ENCODE results near the gene STARD9. TPM values are rescaled to one million over a fixed set of nuclear protein-coding genes. Genes with fewer than 3 reads are reported as not detected.

The STARD9 gene
- 13.6 to 15.5 TPM (median 14.9 TPM) in 3 replicates for total RNA-seq
- long read RNA-seq, partial matches to known transcripts, result 1 of 1 reads
- long read RNA-seq, other reads (novel, unspliced or antisense), result 0 of 1 reads

DNA sequence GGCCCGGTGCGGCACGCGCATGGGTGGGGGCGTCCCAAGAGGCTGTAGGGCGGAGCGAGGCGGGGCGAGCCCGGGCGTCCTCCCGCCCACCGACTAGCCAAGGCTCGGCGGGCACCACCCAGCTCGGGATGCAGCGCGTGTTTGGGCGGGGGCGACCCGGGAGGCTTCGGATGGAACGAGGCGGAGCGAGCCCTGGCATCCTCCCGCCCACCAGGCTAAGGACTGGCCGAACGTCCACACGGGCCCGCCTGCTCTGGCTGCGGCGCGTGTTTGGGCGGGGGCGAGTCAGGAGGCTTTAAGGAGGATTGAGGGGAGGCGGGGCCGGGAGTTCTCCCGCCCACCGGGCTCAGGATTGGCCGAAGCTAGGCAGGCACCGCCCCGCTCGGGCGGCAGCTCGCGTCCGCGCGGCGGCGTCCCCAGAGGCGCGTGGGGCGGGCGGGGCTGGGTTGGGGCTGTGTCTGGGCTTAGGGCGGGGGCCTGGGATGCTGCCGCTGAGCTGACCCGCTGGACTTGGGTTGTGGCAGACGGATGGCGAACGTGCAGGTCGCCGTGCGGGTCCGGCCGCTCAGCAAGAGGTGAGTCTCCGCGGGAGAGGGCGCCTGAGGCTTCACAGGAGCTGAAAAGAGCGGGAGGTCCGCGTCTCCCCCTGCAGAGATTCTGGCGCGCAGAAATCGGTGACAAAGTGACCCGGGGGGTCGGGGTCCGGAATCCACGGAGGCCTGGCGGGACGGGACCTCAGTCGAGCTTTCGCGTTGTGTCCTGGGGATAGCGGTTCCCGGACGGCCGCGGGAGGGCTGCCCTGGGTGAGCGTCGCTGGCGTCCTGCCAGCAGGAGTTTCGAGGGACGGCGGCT, at the start of gene STARD9:
STARD9 (plus strand) TSS at position 419 of the 852 bp plus-strand sequence; CDS start at position 529, 110 bp downstream.
- Mint-ChIP-seq H3K36me3 (ENCODE audit: low read depth) (no peaks in the 10 kb centered on the region), H3K4me3 (ENCODE audit: unreplicated experiment) (peak within 1 kb of the TSS; percentile 97), H3K9me3 (ENCODE audit: low read depth) (no peaks in the 10 kb centered on the region), H3K27me3 (ENCODE audit: low read depth) (no peaks in the 10 kb centered on the region), H3K4me1 (ENCODE audit: low read depth) (peaks cover 44% of the 10 kb centered on the region), H3K27ac (ENCODE audit: unreplicated experiment) (peak within 1 kb of the TSS; percentile 91)
- TF ChIP-seq, protein P1, sequence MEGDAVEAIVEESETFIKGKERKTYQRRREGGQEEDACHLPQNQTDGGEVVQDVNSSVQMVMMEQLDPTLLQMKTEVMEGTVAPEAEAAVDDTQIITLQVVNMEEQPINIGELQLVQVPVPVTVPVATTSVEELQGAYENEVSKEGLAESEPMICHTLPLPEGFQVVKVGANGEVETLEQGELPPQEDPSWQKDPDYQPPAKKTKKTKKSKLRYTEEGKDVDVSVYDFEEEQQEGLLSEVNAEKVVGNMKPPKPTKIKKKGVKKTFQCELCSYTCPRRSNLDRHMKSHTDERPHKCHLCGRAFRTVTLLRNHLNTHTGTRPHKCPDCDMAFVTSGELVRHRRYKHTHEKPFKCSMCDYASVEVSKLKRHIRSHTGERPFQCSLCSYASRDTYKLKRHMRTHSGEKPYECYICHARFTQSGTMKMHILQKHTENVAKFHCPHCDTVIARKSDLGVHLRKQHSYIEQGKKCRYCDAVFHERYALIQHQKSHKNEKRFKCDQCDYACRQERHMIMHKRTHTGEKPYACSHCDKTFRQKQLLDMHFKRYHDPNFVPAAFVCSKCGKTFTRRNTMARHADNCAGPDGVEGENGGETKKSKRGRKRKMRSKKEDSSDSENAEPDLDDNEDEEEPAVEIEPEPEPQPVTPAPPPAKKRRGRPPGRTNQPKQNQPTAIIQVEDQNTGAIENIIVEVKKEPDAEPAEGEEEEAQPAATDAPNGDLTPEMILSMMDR (IDR thresholded peaks at IDR 0.05), result peak; percentile 33
- peak; percentile 100 for DNase-seq (ENCODE audit: low spot score)

DNA sequence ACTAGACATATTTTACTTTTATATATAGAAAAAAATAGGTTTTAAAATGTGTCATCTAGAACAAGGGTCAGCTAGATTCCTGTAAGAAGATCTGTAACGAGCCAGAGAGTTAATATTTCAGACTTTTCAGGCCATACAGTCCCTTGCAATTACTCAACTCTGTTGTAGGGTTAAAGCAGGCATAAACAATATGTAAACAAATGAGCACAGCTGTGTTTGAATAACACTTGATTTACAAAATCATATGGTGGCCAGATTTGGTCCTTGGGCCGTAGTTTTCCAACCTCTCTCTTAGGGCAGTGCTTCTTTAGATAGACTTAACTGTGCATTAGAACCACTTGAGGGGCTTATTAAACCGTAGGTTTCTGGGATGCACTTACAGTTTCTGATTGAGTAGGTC, 46.4 kb upstream of the STARD9 start:
- TF ChIP-seq, protein P1 (IDR thresholded peaks at IDR 0.05), result no peak
- Mint-ChIP-seq H3K27me3 (ENCODE audit: low read depth) (no peaks in the 10 kb centered on the region), H3K9me3 (ENCODE audit: low read depth) (no peaks in the 10 kb centered on the region), H3K4me3 (ENCODE audit: unreplicated experiment) (no peak overlapping the region), H3K36me3 (ENCODE audit: low read depth) (peaks cover 27% of the 10 kb centered on the region), H3K4me1 (ENCODE audit: low read depth) (no peaks in the 10 kb centered on the region), H3K27ac (ENCODE audit: unreplicated experiment) (no peak overlapping the region)
- no peak for DNase-seq (ENCODE audit: low spot score)

DNA sequence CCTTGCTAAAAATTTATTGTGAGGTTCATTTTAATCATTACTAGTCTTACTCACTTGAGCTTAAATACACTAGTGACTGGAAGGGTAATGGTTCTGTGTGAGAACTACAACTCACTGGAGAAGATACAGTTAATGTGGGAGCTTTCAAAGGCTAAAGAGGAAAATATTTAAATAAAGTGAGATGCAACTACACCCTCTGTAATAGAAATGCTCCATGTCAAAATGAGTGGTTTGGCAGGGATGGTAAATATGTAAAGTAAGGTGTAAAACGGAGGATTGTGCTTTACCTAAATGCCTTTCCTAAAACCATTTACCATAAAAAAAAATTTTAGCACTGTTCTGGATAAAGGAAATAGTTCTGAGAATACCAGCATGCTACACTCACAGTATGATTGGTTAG, 42.2 kb upstream of the STARD9 start:
- no peaks in the 10 kb centered on the region for H3K4me1 Mint-ChIP-seq (ENCODE audit: low read depth)
- DNase-seq (ENCODE audit: low spot score), result no peak
- TF ChIP-seq, protein P1 (IDR thresholded peaks at IDR 0.05), result no peak
- no peak overlapping the region for H3K4me3 Mint-ChIP-seq (ENCODE audit: unreplicated experiment)
- H3K9me3 Mint-ChIP-seq (ENCODE audit: low read depth), result no peaks in the 10 kb centered on the region
- H3K27me3 Mint-ChIP-seq (ENCODE audit: low read depth), result no peaks in the 10 kb centered on the region
- no peak overlapping the region for H3K27ac Mint-ChIP-seq (ENCODE audit: unreplicated experiment)
- peaks cover 28% of the 10 kb centered on the region for H3K36me3 Mint-ChIP-seq (ENCODE audit: low read depth)

DNA sequence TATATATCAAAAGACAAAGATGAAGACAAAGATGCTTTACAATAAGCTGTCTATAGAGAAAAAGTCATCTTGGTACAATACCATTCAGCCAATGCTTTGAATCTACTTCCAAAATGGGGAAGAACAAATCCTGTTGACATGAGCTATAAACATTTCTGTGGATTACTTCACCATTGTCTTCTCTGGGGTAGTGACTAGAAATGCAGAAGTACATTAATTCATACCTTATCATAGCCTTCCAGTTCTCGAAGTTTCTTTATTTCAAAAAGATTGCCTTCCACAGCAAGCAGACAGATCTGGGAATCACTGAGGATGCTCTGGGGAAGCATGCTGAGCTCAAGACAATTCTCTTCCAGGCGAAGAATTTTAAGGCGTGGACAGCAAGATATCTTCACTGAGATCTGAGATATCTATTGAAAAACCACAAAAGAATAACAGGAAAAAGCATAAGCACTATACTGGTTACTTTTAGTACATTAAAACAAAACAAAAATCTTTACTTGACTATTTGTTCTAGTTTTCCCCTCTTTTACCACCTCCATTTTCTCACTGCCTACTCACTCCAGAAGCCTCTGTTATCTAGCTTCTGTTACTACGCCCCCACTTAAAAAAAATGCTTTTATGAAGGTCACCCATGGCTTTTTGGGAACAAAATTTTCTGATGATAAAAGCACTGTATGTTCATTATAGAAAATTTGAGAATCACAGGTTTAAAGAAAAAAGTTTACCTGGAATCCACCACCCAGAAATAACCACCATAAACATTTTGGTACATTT, 30.4 kb upstream of the STARD9 start:
- H3K27me3 Mint-ChIP-seq (ENCODE audit: low read depth), result no peaks in the 10 kb centered on the region
- peaks cover 35% of the 10 kb centered on the region for H3K4me1 Mint-ChIP-seq (ENCODE audit: low read depth)
- no peak overlapping the region for H3K27ac Mint-ChIP-seq (ENCODE audit: unreplicated experiment)
- TF ChIP-seq, protein P1 (IDR thresholded peaks at IDR 0.05), result no peak
- H3K9me3 Mint-ChIP-seq (ENCODE audit: low read depth), result no peaks in the 10 kb centered on the region
- no peak overlapping the region for H3K4me3 Mint-ChIP-seq (ENCODE audit: unreplicated experiment)
- peaks cover 9% of the 10 kb centered on the region for H3K36me3 Mint-ChIP-seq (ENCODE audit: low read depth)
- no peak for DNase-seq (ENCODE audit: low spot score)

DNA sequence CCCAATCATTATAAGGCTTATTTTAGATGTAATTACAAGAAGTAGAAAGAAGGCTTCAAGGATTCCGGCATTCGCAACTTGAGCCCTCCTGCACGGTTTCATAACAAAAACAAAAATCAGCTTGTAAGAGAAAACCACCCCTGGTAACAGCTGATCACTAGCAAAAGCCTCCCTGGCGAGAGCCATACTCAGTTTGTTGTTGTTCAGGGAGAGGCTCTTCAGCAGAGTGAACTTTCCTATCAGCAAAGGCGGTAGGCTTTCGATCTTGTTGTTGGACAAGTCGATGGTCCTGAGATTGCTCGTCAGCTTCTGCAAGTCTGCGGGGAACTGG, 27.5 kb upstream of the STARD9 start:
- peak overlapping the region; percentile 93 for H3K27ac Mint-ChIP-seq (ENCODE audit: unreplicated experiment)
- H3K36me3 Mint-ChIP-seq (ENCODE audit: low read depth), result peaks cover 7% of the 10 kb centered on the region
- peaks cover 36% of the 10 kb centered on the region for H3K4me1 Mint-ChIP-seq (ENCODE audit: low read depth)
- TF ChIP-seq, protein P1 (IDR thresholded peaks at IDR 0.05), result no peak
- no peaks in the 10 kb centered on the region for H3K27me3 Mint-ChIP-seq (ENCODE audit: low read depth)
- H3K9me3 Mint-ChIP-seq (ENCODE audit: low read depth), result no peaks in the 10 kb centered on the region
- peak overlapping the region; percentile 94 for H3K4me3 Mint-ChIP-seq (ENCODE audit: unreplicated experiment)
- DNase-seq (ENCODE audit: low spot score), result no peak

Measured in chondrocyte (in vitro differentiated cells).